ENCODE results near the gene STK35.

The STK35 gene

DNA sequence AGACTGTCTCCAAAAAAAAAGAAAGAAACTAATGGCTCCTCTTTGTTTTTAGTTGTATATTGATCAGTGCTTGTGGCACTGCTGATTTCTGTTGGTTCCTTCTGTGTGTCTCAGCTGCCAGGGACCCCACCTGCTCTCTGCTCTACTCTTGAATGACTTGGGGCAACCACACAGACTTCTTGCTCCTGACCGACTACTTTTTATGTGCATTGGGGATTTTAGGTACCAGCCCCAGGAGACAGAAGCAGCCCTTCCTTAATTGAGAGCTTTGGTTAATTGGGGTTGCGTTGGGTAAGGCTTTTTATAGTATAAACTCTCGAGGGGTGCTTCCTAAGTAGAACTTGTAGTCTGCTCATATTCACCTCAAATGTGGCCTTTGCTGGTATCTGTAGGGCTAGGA is 6.9 kb downstream of the STK35 start:
- no peak for DNase-seq

DNA sequence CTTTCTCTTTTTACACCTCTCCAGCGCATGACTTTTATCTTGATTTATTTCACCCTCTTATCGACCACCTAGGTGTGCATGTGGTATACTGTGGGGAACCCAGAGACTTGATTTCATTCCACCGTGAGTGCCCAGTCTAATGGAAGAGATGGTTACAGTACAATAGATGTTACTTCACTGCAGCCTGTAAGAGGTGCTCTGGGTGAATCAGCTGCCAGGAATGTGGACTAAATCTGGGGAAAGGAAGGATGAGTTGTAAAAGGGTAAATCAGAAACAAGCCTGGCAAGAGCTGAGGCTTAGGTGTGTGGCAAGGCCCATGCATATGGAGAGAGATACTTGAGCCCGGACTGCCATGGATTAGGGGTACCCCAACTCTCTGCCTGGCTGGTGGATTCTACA is 7.4 kb downstream of the STK35 start:
- DNase-seq, result no peak

DNA sequence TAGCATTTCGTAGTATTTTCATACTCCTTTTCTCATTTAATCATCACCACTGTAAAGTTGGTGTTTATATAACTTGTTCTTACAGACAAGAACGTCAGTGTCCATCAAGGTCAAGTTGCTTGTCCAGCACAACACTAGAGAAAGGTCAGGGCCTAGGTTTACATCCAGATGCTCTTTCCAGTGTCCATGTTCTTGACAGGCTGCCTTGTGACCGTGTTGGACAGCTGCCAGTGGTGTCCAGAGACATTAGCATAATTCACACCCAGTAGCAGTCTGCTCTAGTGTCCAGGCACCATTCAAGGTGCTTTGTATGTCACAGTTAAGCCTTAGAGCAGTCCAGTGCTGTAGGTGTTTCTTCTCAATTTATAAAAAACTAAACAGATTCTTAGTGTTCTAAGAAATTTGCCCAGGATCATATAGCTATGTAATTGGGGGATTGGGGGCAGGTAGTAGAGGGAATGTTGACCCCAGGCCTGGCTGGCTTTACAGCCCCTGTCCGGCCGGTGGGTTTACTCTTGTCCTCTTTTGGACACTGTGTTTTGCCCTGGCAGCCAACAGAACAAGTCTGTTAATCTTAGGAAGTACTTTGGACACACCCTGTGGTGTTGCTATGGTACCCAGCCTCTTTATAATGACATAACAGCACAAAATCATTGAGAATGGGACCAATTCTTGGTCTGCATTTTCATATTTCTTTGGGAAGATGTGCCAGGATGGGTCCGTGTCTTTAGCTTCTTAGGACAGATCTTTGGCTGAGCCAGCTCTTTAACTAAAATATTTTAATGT is 8.0 kb downstream of the STK35 start:
- DNase-seq, result no peak

DNA sequence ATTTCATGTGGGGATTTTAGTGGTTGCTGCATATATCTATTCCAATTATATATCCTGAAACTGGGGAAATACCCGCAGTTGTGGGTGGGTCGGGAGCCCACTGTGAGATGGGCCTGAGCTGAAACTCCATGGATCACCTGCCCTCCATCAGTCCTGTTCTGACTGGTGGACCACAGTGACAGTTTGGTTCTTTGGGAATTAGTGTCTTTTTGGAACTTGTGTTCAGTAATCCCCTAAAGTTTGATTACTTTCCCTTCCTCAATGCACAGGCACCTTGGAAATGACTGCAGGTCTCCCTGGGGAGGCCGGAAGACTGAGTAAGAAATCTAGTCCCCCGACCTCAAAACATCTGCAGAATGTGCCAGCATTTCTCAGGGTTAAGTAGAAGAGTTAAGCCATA is 11.3 kb downstream of the STK35 start:
- DNase-seq, result no peak

DNA sequence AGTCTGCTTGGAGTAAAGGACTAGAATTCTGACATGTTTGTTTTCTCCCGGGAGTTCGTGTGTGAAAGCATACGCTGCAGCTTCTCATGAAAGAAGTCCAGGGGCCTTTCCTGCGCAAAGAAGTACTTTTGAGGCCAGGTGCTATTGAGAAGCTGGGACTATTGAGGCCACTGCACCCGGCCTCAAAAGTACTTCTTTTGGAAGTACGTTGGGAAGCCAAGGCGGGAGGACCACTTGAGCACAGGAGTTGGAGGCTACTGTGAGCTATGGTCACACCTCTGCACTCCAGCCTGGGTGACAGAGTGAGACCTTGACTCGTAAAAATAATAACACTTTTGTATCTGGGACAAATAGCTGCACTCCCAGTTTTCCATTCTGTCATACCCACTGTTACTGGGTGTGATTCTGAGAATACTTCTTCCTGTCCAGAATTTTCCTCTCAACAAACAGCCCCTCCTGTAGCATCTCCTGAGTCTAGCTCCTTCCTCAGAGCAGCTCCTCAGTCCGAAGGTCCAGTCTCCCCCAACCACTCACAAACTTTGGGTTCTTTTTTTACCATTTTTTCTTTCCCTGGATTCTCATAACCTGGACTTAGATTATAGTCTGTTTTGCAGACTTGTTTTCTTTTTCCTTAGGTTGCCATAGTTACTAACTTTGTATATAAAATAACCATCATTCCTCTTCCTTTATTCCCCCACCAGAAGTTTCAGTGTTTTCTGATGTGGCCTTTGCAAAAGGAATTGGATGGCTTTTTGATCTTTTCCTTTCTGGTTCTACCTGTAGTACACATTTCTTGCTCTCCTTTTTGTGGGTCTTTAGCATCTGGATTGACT is 12.7 kb downstream of the STK35 start:
- no peak for DNase-seq

DNA sequence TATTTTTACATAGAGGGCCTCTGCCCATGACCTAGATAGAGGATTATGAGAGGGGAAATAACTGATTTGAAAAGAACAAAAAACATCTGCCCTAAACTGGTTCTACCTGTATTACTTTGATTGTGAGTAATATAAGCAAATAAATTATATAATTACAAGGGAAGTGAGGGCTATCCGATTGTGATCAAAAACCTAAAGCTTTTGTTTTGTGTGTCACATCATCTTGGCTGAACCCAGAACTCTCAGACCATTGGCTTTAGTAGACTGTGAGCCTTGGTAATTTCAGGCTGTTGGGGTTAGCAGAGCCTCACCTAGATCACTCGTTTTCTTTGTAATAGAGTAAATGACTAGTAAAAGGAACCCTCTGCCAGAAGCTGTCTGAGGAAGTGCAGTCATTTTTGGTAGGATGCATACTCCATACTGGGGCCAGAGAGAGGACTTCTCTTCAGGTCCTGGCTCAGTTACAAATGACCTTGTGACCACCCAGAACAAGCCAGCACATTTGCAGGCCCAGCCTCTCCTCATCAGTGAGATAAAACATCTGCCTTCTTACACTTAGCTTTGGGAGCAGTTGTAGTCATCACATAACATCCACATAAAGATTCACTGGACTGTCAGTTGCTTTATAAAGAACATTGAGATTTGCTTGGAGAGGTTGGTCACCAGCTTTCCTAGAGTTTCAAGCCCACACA is 13.5 kb downstream of the STK35 start:
- DNase-seq, result no peak

DNA sequence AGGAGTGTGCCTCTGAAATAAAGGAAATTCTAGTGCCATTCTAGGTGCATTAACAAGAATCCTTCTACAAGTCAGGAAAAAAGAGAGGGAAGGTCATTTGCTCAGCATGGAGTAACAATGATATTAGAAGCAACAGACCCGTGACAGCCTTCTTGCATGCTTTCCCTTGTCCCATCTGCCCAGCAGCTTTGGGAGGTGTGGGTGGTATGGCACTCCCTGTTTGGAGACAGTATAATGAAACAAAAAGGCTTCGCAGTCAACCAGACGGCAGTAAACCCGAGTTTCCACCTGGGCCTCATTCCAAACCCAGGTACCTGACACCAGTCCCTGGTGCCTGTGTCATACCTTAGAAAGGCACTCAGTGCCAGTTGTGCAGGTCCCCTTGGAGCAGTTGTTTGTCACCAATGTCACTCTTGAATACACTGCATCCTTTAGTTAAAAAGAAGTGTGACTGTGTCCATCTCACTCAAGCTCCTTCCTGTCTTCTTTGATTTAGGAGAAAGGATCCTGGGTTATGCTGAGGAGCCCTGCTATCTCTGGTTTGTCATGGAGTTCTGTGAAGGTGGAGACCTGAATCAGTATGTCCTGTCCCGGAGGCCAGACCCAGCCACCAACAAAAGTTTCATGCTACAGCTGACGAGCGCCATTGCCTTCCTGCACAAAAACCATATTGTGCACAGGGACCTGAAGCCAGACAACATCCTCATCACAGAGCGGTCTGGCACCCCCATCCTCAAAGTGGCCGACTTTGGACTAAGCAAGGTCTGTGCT is 14.7 kb downstream of the STK35 start:
- DNase-seq, result no peak

DNA sequence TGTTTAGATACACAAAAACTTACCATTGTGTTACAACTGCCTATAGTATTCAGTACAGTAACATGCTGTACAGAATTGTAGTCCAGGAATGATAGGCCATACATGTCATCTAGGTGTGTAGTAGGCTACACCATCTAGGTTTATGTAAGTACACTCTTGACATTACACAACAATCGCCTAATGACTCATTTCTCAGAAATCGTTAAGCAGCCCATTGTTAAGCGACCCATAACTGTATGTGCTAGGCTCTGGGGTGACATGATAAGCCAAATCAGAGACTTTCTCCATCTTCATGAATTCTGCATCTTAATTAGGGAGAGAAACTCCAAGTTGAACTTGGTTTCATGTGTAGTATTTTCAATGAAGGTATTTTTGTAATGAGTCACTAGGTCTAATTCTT is 17.2 kb downstream of the STK35 start:
- no peak for DNase-seq

DNA sequence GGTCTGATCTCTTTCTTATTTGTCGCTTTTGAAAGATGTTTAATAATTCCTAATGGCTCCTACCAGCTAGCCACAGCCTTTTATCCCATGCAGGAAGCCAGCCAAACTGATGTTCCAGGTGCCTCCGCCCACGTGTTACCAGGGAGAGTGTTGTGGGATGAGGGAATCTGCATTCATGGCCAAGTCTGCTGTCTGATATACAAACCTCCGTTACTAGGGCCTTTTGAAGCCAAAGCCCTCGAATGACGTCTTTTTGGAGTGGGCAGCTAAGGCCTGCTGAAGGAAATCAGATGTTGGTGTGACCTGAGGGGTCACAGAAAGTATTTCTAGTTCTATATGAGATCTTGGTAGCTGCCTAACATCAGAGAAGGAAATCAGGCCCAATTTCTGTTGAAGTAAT is 21.3 kb downstream of the STK35 start:
- DNase-seq, result no peak

DNA sequence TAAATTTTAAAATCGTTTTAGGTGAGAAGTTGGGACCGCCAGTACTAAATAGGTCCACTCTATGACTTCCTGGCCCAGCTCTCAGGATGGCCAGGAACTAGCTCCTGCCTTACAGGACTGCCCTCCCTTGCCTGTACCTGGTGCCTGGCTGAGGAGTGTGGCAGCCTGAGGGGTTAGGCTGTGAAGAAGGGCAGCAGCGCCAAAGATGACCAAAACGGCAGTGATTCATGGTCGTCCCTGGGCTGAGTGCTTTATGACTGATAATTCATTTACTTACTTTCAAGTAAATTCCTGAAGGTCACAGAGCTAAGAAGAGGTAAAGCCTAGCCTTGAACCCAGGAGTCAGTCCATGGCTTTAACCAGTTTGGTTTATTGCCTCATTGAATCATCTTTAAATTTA is 22.1 kb downstream of the STK35 start:
- no peak for DNase-seq

DNA sequence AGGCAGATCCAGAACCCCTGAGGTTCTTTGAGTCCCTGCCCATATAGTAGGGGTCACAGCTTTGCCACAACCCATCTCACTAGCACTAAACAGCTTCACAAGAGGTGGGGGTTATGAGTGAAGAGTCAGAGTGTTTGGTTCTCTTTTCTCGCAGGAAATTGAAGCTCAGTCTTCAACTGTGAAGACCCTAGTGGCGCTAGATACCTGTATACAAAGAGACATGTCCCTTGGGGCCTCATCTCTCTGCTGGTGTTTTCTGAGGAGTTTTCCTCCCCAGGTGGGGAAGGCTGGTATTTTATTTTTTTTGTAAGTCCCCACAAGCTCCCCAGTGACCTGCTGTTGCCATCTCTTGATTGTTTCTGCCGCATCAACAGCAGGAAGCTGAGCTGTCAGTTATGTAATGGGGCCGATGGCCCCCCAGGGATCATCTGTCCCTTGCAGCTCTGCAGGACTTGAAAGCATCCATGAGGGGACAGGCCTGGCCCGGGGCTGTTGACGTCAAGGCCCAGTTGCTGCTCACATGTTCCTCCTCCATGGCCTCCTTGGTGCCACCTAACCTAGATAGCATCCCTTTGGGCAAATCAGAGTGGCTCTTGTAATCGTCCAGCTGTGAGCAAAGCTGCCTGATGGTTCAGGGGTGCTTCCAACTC is 23.1 kb downstream of the STK35 start:
- DNase-seq, result no peak

DNA sequence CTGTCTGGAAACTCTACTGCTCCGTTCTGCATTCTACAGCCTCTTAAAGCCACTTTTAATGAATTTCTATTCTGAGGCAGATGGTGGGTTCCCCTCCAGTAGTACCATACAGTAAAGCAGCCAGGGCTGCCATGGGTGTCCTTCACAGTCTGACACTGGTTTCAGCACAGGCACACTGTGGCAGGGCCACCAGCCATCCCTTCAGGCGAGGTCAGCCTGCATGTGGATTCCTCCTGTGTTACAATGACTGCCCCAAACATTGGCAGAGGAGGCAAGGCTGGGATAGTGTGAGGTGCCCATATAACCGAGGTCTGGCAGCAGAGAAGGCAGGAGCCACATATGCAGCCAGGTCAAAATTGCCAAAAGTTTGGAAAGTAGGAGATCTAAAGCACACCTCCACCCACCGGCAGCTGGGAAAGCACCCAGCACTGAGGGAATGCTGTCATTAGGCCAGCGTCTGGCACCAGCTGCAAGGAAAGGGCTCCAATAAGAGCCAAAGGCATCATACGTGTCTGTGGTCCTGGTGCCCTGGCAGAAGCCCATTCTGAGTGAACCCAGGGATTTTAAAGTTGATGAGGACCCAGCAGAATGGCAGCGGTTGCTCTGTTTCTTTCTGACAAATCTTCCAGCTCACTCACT is 24.0 kb downstream of the STK35 start:
- no peak for DNase-seq

DNA sequence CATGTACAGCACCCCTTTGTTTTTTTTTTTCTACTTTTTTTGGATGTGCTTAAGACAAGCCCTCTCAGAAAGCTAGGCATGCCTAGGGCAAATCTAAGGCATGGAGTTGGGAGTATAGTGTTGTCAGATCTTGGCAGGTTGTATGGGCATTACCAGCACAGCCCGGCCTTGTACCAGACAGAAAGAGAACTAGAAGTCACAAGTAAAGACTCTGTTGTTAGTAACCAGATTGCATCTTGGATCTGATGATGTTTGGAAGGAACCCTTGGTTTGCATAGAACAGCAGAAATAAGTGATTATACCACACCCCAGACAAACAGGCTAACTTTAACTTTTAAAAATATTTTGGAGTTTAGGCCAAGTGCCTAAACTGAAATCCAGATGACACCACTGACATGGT is 25.6 kb downstream of the STK35 start:
- DNase-seq, result no peak

DNA sequence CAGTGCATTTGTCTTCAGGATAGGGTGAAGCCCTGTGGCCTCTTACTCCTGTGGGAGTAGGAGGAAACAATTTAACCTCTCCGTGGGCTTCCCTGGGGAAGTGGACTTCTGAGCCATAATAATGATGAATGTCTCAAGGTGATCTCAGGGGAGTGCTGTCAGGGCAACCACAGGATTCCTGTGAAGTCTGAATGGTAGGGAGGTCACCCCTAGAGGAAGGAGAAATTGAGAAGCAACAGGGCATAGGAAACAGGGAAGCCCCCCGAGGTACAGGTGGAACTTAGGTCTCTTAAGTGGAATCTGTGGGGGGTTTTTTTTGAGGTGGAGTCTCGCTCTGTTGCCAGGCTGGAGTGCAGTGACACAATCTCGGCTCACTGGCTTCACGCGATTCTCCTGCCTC is 26.9 kb downstream of the STK35 start:
- no peak for DNase-seq

DNA sequence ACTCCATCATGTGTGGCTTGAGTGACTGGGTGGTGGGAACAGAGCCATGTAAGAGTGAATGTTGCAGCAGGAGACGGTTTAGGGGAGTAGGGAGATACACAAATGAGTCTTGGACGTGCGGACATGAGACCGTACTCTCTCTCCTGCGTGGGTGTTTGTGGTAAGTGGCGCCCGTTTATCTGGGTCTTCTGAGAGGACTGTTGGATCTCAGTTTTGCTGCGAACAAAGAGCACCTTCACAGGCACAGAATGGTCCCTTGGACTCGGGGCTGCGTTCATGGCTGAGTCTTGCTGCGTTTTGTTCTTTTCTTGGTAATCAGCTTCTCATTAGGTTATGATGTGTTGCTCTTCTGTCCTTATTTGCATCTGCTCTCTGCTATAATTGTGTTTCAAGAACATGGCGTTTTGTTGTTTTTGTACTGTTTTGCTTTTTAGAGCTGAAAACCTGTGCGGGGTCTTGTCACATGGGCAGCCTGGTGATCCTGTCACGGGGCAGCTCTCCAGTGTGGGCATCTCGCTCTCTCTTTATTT is 28.5 kb downstream of the STK35 start:
- DNase-seq, result no peak

DNA sequence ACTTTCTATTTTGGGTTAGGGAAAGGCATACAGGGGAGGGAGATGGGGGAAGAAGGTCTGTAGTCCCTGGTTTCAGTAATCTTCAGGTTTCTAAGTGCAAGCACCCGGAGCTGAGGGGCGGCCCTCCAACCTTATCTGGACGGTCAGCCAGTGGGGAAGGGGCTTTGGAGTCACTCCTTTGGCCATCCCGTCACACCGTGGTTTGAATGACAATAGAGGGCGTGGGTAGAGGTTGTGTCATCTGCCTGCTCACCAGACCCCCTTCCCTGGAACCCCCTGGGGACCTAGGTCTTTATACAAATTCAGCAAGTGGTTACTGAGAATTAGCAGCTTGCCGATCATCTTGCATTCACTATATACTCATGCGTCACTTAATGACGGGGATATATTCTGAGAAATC is 29.1 kb downstream of the STK35 start:
- no peak for DNase-seq

DNA sequence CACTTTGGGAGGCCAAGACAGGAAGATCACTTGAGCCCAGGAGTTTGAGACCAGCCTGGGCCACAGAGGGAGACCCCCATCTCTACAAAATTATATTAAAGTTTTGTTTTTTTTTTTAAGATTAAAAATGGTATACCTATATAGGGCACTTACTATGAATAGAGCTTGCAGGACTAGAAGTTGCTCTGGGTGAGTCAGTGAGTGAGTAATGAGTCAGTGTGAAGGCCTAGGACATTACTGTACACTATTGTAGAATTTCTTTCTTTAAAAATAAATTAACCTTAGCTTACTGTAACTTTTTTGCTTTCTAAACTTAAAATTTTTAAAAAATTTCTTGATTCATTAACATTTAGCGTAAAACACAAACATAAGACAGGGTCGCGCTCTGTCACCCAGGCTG is 29.7 kb downstream of the STK35 start:
- DNase-seq, result no peak

DNA sequence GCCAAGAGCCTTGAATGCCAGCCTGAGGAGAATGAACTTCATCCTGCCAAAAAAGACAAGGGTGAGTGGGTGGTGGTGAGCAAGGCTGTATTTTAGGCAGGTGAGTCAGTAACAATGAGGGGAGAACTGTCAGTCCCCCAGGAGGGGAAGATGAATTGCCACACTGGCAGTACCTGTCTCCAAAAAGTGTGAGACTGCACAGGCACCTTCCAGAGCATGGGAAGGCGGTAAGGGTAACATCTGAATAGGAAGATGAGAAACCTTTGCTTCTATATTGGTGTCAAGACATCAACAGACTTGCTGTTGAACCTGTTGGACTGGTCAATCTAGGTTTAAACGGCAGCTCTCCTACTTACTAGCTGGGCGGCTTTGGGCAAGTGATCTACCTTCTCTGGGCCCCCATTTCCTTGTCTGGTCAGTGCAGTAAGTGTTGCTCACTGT is 30.9 kb downstream of the STK35 start:
- no peak for DNase-seq

DNA sequence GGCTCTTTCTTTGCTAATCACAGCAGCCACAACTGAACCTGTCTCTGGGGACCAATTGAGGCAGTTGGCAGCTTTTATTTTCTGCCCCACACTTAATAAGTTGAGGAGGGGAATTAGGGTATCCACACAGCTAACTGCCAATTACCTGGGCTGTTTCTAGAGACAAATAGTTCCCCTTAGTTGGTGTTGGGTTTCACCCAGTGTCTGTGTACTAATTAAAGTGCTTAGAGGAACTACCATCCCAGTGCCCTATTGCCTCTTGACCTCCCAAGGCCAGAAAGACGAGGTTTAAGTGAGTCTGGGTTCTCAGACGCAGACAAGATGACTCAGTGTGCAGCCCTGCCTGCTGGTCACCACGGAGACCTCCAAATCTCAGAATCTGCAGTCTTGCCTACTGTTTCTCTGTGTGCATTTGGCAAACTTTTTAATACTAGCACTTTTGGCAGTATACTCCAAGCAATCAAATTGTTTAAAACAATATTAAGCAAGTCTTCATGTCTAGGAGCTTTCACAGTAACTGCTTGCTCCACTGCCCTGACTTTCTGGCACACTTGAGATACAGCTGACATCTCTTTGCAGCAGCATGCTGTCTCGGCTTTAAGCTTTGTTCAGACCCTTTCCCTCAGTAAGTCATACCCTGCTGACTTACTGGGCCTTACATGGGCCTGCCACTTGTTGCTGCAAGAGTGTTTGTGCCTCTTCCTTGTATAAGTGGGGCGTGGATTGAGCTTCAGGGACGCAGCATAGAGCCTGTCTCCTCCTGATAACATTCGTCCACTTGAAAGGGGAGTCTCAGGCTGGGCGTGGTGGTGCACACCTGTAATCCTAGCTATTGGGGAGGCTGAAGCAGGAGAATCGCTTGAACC is 31.9 kb downstream of the STK35 start:
- no peak for DNase-seq

DNA sequence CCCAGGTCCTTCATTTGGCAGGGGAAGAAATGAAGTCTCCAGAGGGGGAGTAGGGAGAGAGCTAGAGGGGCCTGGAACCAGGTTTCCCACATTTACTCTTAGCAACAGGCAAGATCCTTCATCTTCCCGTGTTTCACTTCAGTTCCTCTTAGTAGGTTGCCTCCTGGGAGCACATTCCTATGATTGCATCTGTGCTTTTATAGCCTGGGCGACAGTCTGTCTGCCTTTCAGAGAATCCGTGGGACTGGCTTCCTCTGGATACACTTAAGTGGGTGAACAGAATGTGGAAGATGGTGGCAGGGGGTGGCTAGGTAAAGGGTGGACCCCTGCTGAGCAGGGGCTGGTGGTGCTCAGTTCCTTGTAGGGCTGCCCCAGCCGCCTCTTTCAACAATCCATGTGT is 33.4 kb downstream of the STK35 start:
- no peak for DNase-seq

DNA sequence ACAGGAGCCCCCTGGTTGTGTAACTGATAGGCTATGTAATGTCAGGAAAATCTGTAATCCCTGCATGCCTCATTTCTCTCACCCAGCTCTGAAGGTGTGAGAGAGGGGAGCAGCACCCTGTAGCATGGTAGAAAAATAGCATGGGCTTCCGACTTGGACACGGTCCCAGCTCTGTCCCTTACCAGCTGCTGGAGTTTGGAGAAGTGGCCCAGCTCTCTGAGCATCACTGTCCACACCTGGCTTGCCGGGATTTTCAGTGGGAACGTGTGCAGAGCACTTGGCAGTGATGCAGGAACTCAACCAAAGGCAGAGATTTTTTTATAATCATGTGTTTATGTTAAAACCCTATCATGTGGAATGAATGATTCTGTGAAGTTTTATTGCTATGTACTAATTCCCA is 34.6 kb downstream of the STK35 start:
- DNase-seq, result no peak

Measured in NCI-H1930 (cell line).